IMR-90 (cell line): Measurements from ENCODE around the gene CMTM1. TPM values are rescaled to one million over a fixed set of nuclear protein-coding genes. Genes with fewer than 3 reads are reported as not detected.
A peak's percentile ranks its signal among the peaks of the same experiment; 100 is the strongest.

Experiments used
- ATAC-seq: fragments of 200-7000 bp; cut with Tn5 transposase; 2 replicates; pipeline ENCODE4 v1.9.1; 2020; ENCODE audit warnings: low read depth, mild to moderate bottlenecking, moderate library complexity
- BruUV-seq: library from RNA; stranded (reverse); fragments of 400-500 nt; replicated peaks from 2 replicates; lab custom pipeline; 2021; lab: Mats Ljungman, UMichigan
- CTCF ChIA-PET: fragments of 300-600 bp; formaldehyde crosslinking; extraction: SDS; loops from one replicate; lab custom pipeline; 2021; ENCODE audit warnings: antibody characterized with exemption; lab: Yijun Ruan, JAX
- POLR2A ChIA-PET: fragments of 300-600 bp; sonication (Branson Sonifier 250); formaldehyde crosslinking; loops from one replicate; lab custom pipeline; 2022; ENCODE audit warnings: antibody characterized with exemption; ENCODE audit not compliant: unreplicated experiment; lab: Charles Lee
- DNase-seq: peaks from one replicate; pipeline ENCODE4 v3.0.0; 2013
- H2AFZ ChIP-seq: replicated peaks from 2 replicates; pipeline ENCODE3; 2013; ENCODE audit warnings: low read length, mild to moderate bottlenecking; ENCODE audit not compliant: poor library complexity
- H2AK5ac ChIP-seq: 2 replicates; pipeline ENCODE4 v1.6.1; 2013; ENCODE audit warnings: low read depth, low read length, inconsistent platforms
- H2AK9ac ChIP-seq: replicated peaks from 2 replicates; pipeline ENCODE3; 2013; ENCODE audit warnings: mild to moderate bottlenecking, low read depth, low read length, moderate library complexity; ENCODE audit not compliant: poor library complexity
- H2BK120ac ChIP-seq: 2 replicates; pipeline ENCODE4 v1.6.1; 2013; ENCODE audit warnings: low read depth, low read length, inconsistent platforms
- H2BK15ac ChIP-seq: 3 replicates; pipeline ENCODE4 v1.6.1; 2013; ENCODE audit warnings: low read depth, low read length, inconsistent platforms
- H2BK20ac ChIP-seq: 2 replicates; pipeline ENCODE4 v1.6.1; 2013; ENCODE audit warnings: low read depth, mild to moderate bottlenecking, inconsistent platforms, low read length, moderate library complexity
- H2BK5ac ChIP-seq: 2 replicates; pipeline ENCODE4 v1.6.1; 2013; ENCODE audit warnings: mild to moderate bottlenecking, low read depth, low read length, inconsistent platforms; ENCODE audit not compliant: poor library complexity, severe bottlenecking
- H3K14ac ChIP-seq: replicated peaks from 2 replicates; pipeline ENCODE4 v1.6.1; 2013; ENCODE audit warnings: low read depth, low read length, inconsistent platforms
- H3K18ac ChIP-seq: 2 replicates; pipeline ENCODE4 v1.6.1; 2013; ENCODE audit warnings: low read depth, low read length, control low read depth
- H3K23ac ChIP-seq: 2 replicates; pipeline ENCODE4 v1.6.1; 2013; ENCODE audit warnings: low read depth, low read length, inconsistent platforms
- H3K27ac ChIP-seq: 2 replicates; pipeline ENCODE4 v1.5.1; 2013; ENCODE audit warnings: mild to moderate bottlenecking, control low read depth, low read length; ENCODE audit not compliant: insufficient read depth
- H3K27me3 ChIP-seq: 2 replicates; pipeline ENCODE4 v1.6.1; 2013; ENCODE audit warnings: low read length; ENCODE audit not compliant: control insufficient read depth, insufficient read depth
- H3K36me3 ChIP-seq: 2 replicates; pipeline ENCODE4 v1.6.1; 2013; ENCODE audit warnings: low read length, mixed read lengths; ENCODE audit not compliant: control insufficient read depth, insufficient read depth
- H3K4ac ChIP-seq: 2 replicates; pipeline ENCODE4 v1.6.1; 2013; ENCODE audit warnings: low read depth, low read length, inconsistent platforms
- H3K4me1 ChIP-seq: 2 replicates; pipeline ENCODE4 v1.6.1; 2013; ENCODE audit warnings: low read length, mixed read lengths; ENCODE audit not compliant: control insufficient read depth, insufficient read depth
- H3K4me2 ChIP-seq: 2 replicates; pipeline ENCODE4 v1.6.1; 2013; ENCODE audit warnings: low read depth, mild to moderate bottlenecking, control low read depth, low read length, moderate library complexity
- H3K4me3 ChIP-seq: 2 replicates; pipeline ENCODE4 v1.5.1; 2013; ENCODE audit warnings: low read depth, mild to moderate bottlenecking, control low read depth, low read length, moderate library complexity; ENCODE audit not compliant: insufficient read depth
- H3K56ac ChIP-seq: 2 replicates; pipeline ENCODE4 v1.6.1; 2013; ENCODE audit warnings: low read length, inconsistent platforms; ENCODE audit not compliant: insufficient read depth; ENCODE audit errors: extremely low read depth
- H3K79me1 ChIP-seq, 2 experiments: 2 replicates each; pipeline ENCODE4 v1.6.1; 2013; ENCODE audit warnings: low read length in 2 of 2, inconsistent platforms in 1 of 2, low read depth in 1 of 2
- H3K9ac ChIP-seq: 2 replicates; pipeline ENCODE4 v1.6.1; 2013; ENCODE audit warnings: low read depth, low read length, control low read depth
- H3K9me1 ChIP-seq: 2 replicates; pipeline ENCODE4 v1.6.1; 2013; ENCODE audit warnings: low read length, inconsistent platforms; ENCODE audit not compliant: insufficient read depth
- H3K9me3 ChIP-seq: 2 replicates; pipeline ENCODE4 v1.6.1; 2013; ENCODE audit warnings: low read length; ENCODE audit not compliant: control insufficient read depth, insufficient read depth
- H4K20me1 ChIP-seq: 2 replicates; pipeline ENCODE4 v1.6.1; 2013; ENCODE audit warnings: low read length, inconsistent platforms; ENCODE audit not compliant: insufficient read depth
- H4K5ac ChIP-seq: 2 replicates; pipeline ENCODE4 v1.6.1; 2013; ENCODE audit warnings: mild to moderate bottlenecking, low read depth, low read length, control low read depth
- H4K8ac ChIP-seq, 2 experiments: 2 replicates each; pipeline ENCODE4 v1.6.1; 2013; ENCODE audit warnings: low read depth in 2 of 2, low read length in 2 of 2, control low read depth in 1 of 2, inconsistent platforms in 1 of 2
- H4K91ac ChIP-seq: 2 replicates; pipeline ENCODE4 v1.6.1; 2013; ENCODE audit warnings: low read depth, low read length, inconsistent platforms; ENCODE audit not compliant: insufficient read depth
- CEBPB ChIP-seq: IDR thresholded peaks from 2 replicates; pipeline ENCODE4 v1.6.1; 2012; ENCODE audit warnings: low read depth, low read length, improper control_type of control experiment
- MAZ ChIP-seq: IDR thresholded peaks from 2 replicates; pipeline ENCODE4 v1.6.1; 2012; ENCODE audit warnings: low read depth, mild to moderate bottlenecking, low read length, improper control_type of control experiment, moderate library complexity, borderline replicate concordance
- POLR2A ChIP-seq: IDR thresholded peaks from 2 replicates; pipeline ENCODE4 v1.6.1; 2012; ENCODE audit warnings: mild to moderate bottlenecking, low read depth, low read length
- USF2 ChIP-seq: fragments of 150-350 bp; IDR thresholded peaks from 2 replicates; pipeline ENCODE4 v1.6.1; 2017; ENCODE audit warnings: mild to moderate bottlenecking, antibody characterized with exemption, low read length, low read depth
- WGBS, 2 experiments: methylation state at CpG; one replicate each; pipeline versions ENCODE4 v1.1.5 to v1.1.7; 2013; ENCODE audit warnings: missing lambda C conversion rate in 2 of 2; ENCODE audit not compliant: insufficient read length in 1 of 2; ENCODE audit errors: extremely low coverage in 2 of 2; 5-methylcytosine and 5-hydroxymethylcytosine counted together
- dilution Hi-C: fragments of 300-500 bp; cut with HindIII; formaldehyde crosslinking; loops from one replicate; pipeline ENCODE4 v1.14.3; 2018; ENCODE audit warnings: low sequenced_read_pairs; ENCODE audit not compliant: unreplicated experiment
- in situ Hi-C: fragments of 300-500 bp; cut with MboI; formaldehyde crosslinking; loops from 3 replicates; pipeline ENCODE4 v1.14.3; 2019; ENCODE audit warnings: low sequenced_read_pairs, inconsistent platforms, mixed read lengths
- intact Hi-C: fragments of 100-400 bp; cut with micrococcal nuclease; formaldehyde crosslinking; loops from 2 replicates; pipeline ENCODE4 v1.10.0; 2022
- polyA plus RNA-seq, 3 experiments: library from polyadenylated mRNA; depleted of rRNA; stranded (reverse); fragments of >200 nt; gene quantifications; 2 replicates each; pipeline ENCODE4 v1.2.3, GENCODE V29; 2012; ENCODE audit warnings: low replicate concordance in 1 of 3
- total RNA-seq: library from RNA; depleted of rRNA; stranded (reverse); fragments of >200 nt; gene quantifications from 2 replicates; pipeline ENCODE4 v1.2.3, GENCODE V29; 2012

CMTM1 gene
- total and polyA plus RNA-seq, 2 of the 4 experiments (the other 2 are of a cell fraction): 0.54 to 2.1 TPM

- Histone ChIP-seq H3K79me1 (peaks cover 3 to 31% of the 10 kb centered on the region in 2 experiments; a peak in 3 of 4 replicates), H2BK15ac (peak overlapping the region; percentile 87; the same call in 2 of the 3 replicates), H3K4me2 (peak overlapping the region; percentile 47; the same call in 1 of the 2 replicates), H3K27ac (peak overlapping the region; percentile 8; the same call in 1 of the 2 replicates), H2BK5ac (peak overlapping the region; percentile 11), H3K4ac (peak overlapping the region; percentile 81), H2AK9ac (peak overlapping the region; percentile 88), H4K91ac (peak overlapping the region; percentile 66), H3K4me1 (peaks cover 17% of the 10 kb centered on the region), H3K14ac (peak overlapping the region; percentile 79), H3K56ac (no peak overlapping the region), H2BK20ac (peak overlapping the region; percentile 64; the same call in 1 of the 2 replicates), H3K9me3 (no peaks in the 10 kb centered on the region), H3K23ac (peak overlapping the region; percentile 21; the same call in 1 of the 2 replicates), H3K27me3 (no peaks in the 10 kb centered on the region), H4K20me1 (no peaks in the 10 kb centered on the region; the same call in 1 of the 2 replicates), H2AK5ac (peak overlapping the region; percentile 85; the same call in 1 of the 2 replicates), H3K4me3 (no peak overlapping the region), H2BK120ac (peak overlapping the region; percentile 85; the same call in 1 of the 2 replicates), H4K5ac (peak overlapping the region; percentile 3; the same call in 1 of the 2 replicates), H3K18ac (peak overlapping the region; percentile 25; the same call in 1 of the 2 replicates), H4K8ac (peak overlapping the region; percentile 3 to 59; a peak in 3 of 4 replicates), H3K9ac (no peak overlapping the region), H3K36me3 (peaks cover 16% of the 10 kb centered on the region; the same call in 1 of the 2 replicates), H3K9me1 (peaks cover 28% of the 10 kb centered on the region), H2AFZ (peak overlapping the region; percentile 66)
- ATAC-seq (peak; percentile 64), DNase-seq (peak; percentile 76)
- intact Hi-C loops: no loop called here
- in situ Hi-C loops: no loop called here
- CTCF ChIA-PET: interaction anchor here (1.3 to 1.4 kb wide), 2 partner anchors 10 to 129 kb away, joined by 4 read pairs; no protein-coding TSS in a partner anchor
- WGBS, 2 experiments: 30% methylated on average over 2 of the region's 17 CpGs; no CpG with 5 or more reads in 1 of the 2 experiments
- dilution Hi-C loops: no loop called here
- TF ChIP-seq USF2: peak; percentile 65
- TF ChIP-seq POLR2A: no peak
- peak; percentile 33; the same call in 1 of the 2 replicates for TF ChIP-seq CEBPB
- TF ChIP-seq MAZ: peak; percentile 26; the same call in 1 of the 2 replicates
- BruUV-seq: no TSS peak
- POLR2A ChIA-PET: interaction anchor here (0.6 to 1.3 kb wide), 2 partner anchors 30 to 1139 kb away, joined by 3 to 5 read pairs; partner anchors contain the start of gene CKLF
These were observed 44.1 kb upstream of the CMTM1 start for GRCh38 chr16:66521951-66522771.
